SKM-1 (cell line): Measurements from ENCODE around the gene EGFLAM.

Experiments
- DNase-seq: peaks from one replicate; lab custom pipeline; 2025; ENCODE audit not compliant: unreplicated experiment; lab: John Stamatoyannopoulos, UW

The EGFLAM gene

DNA sequence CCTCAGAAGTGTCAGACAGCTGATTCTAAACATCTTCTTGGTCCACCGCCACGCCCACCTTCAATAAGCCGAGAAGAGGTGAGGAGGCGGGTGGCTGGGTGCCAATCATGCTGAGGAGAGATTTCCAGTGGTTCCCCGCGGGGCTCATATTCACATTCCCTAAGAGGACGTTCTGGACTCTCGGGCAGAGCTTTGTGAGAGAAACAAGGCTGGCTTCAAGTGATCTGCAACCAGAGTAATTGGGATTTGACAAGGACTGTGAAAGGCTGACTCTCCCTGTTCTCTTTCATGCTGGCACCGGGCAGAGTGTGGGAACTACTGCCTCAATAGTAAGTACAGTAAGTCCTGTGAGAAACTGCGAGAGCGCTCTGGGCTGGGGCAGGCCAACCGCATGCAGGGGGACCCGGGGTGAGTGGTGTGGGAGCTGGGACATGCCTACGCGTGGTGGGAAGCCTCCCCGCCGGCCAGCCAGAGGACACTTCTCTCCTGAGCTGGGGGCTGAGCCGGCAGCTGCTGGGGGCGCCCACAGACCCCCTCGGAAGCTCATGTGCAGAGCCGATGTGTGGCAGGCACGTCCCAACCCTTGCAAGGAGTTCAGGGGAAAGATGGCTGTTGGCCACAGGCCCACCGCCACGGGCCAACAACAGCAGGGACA is 187.1 kb downstream of the EGFLAM start:
- no peak for DNase-seq

DNA sequence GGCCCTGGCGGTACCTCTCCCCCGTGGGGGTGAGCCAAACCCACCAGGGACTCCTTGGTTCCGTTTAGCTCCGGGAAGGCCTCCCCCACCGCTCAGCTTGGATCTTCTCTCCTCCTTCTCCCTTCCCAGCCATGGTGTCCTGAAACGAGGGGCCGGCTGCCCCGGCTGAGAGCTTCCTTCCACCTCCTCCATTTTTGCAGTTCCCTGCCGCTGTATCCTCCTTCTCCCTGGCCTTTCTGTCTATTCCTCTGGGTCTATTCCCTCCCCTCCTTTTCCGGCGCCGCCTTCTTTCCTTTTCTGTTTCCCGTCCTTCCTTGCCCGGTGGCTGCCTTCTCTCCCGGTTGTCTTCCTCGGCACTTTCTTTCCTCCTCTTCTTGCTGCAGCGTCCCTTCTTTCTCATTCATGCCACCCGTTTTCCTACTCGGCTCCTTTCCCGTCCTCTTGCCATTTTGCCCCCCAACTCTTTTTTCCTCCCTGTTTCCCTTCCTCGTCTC is 187.7 kb downstream of the EGFLAM start:
- no peak for DNase-seq

DNA sequence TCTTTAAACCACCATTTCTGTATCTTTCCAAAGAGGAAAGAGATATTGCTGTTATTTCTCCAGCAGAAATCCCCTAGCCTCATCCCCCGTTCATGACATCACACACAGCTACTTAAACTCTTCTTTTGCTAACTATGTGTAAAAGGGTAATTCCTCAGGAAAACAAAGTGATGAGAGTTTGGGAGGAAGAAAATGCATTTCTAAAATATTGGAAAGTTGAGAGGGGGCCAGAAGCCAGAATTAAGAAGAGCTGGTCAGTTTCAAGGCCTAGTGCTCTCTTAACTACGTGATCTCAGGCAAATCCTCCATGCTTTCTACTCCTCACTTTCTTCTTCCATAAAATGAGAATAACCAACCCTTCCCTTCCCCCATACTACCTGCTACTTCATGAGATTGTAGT is 188.7 kb downstream of the EGFLAM start:
- DNase-seq = no peak

DNA sequence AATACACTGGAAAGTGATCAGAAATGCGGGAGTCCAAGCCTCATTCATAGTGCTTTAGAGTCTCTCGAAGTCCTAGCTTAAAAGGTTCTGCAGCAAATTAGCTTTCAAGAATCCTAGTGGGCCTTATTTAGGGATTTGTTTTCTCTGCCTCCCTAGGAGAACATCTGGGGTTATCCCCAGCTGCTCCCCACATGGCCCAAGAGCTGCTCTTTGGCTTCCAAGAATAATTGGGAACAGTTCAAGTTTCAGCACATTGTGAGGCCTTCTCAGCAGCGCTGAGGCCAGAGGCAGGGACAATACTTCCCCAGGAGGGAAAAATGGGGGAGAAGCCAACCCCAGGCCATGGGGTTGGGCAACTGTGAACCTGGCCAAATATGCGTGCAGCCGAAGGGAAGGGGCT is 189.4 kb downstream of the EGFLAM start:
- no peak for DNase-seq

DNA sequence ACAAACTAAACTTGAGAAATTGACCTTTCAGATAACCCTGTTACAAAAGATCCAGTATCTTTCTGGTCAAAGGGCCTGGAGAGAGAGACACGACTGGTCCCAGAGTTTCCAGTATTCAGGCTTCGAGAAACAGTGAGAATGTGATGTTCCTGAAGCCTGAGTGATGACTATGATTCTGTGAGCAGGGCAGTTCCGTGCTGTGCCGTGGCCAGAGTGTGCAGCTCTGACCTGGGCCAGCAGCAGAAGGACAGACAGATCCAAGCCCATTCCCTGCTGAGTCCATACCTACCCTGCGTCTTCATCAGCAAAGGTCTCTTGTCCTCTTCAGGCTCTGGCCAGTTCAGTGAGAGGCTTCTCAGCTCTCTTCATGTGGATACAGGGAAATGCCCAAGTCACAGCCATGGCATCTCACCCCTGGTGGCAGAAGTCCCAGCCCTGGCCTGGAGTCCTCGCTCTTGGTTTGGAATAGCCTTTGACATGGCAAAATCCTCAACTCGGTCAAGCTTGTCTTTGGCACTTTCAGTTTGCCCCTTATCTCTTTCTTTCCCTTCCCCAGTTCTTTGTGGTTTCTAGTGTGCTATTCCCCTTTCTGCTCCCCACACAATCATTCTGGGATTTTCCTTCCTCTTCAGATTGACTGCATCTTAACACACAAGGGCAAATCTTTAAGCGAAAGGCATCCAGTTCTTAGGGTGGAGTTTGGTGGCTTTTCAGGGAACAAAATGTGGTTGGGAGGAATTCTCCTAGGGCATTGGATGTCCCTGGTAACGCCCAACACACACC is 190.4 kb downstream of the EGFLAM start:
- no peak for DNase-seq

DNA sequence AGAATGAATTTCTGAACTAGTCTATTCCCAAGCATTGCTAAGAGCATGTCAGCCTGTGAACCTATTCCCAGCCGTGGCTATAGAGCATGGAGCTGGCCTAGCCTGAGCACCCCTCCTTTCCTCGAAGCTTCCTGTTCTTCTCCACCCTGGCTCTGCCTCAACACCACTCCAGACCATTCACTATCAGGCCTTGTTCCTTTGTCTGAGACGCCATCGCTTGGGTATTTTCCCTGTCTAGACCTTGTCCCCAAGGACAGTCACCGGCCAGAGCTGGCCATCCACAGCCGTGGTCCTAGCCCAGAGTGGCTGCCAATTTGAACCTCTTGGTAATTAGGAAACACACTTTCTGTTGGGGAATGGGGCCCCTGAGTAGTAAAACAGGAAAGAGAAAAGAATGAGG is 192.3 kb downstream of the EGFLAM start:
- no peak for DNase-seq

DNA sequence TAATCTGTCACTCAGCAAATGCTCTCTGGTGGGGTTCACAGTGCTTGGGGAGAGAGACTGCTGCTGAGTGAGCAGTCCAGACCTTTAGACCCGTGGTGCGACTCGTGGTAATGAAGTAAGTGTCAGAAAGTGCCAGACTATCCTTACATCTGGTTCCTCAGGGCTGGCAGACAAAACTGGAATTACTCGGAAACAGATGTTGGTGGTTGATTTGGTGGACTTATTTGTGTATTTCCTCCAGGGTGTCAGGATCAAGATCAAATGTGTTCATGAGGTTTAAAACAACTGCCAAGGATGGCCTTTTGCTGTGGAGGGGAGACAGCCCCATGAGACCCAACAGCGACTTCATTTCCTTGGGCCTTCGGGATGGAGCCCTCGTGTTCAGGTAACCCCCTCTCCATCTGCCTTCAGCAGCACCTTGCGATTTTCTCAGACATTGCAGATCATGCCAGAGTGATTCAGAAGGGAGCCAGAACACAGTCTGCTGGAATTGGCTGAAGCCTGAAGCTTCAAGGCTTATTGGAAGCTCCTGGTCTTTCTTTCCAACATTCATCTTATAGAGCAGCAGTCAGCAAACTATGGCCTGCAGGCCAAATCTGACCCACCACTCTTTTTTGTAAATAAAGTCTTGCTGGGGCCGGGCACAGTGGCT is 192.8 kb downstream of the EGFLAM start:
- no peak for DNase-seq

DNA sequence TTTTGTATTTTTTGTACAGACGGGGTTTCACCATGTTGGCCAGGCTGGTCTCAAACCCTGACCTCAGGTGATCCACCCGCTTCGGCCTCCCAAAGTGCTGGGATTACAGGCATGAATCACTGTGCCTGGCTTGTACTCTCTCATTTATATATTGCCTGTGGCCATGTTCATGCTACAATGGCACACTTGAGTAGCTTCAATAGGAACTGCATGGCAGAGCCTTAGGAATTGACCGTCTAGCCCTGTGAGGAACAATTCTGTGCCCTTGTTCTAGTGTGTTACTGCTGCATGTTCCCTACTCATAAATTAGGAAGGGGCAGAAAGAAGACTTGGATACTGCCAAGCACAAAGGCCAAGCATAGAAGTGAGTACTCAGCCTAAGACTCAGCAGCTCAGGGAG is 193.8 kb downstream of the EGFLAM start:
- DNase-seq = no peak

DNA sequence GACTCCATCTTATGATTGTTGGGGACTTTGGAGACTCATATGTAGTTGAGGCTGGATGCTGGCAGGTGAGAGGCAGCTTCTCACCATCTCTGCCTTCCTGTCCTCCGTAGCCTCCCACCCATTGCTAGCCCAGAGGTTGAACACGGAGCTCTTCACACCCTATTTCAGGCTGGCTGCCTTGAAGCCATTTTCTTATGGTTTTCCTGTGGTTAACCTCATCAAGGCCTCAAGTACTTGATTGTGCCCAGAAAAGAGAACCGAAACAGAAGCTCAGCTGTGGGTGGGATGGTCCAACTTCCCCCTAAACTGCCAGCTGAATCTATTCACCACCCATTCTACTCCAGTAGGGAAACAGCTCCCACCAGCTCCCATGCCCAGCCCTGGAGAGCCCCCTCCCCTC is 195.1 kb downstream of the EGFLAM start:
- peak; percentile 6 for DNase-seq

DNA sequence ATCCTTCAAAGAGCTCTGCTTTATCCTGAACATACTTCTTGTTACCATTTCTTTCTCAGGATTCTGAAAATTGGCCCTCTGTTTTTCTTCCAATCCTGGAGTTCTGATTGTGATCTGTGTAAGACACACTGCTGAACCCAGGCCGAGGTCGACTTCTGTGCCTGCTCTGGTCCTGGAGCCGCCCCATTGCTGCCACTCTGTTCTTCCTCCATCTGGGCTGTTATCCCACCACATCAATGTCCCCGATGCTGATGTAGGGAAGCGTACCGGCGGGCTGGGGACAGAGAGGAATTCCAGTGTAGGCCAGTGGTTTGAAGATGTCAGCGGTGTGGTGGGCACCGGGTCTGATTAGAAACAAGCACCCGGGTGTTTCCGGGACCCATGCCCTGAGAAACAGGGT is 195.6 kb downstream of the EGFLAM start:
- DNase-seq = no peak

DNA sequence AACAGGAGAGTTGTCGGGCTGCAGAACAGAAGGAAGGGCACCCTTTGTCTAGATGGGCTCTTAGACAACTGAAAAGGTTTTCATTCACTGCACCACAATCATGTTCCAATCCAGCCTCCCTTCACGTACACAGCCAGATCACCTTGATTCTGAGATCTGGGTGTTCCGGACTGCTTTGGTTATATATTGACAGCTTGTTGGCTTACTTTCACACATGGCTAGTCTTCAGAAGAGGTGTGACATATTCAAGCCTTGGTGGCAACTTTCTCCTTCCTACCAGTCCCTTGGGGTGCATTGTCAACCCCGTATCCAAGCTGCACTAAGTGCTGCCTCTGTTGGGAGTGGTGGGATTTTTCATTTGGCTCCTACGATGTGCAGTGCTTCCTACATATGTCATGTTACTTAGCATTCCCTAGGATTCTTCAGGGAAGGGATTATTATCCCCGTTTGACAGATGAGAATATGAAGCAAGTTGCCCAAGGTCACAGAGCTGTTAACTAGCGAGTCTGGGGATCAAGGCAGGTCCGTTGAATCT is 197.5 kb downstream of the EGFLAM start:
- DNase-seq = no peak

DNA sequence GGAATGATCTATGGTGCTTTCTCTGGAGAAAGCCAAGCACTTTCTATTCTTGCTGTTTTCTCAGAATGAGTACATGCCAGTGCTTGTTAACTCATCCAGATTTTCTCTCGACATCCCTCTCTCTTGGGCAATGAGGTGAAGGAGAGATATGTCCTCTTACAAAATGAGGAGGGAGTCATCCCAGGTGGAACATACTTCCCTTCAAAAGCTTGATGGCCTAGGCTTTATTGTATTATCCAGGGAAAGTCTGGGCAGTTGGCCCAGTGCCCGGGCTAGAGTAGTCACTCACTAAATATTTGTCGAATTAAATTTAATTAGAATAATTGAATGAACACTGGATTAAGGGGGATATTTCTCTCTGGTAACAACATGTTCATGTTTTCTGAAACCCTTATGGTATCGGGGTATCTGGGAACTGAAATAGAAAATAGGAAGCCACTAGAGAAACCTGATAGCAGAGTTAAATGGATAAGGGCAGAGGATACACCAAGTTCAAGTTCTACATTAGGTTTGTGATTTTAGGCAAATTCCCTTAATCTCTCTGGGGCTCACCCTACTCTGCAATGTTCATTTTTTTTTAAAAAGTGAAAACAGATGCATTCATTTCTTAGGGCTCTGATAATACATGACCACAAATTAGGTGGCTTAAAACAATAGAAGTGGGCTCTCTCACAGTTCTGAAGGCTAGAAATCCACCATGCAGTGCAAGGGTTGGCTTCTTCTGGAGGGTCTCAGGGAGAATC is 198.5 kb downstream of the EGFLAM start:
- DNase-seq = no peak

DNA sequence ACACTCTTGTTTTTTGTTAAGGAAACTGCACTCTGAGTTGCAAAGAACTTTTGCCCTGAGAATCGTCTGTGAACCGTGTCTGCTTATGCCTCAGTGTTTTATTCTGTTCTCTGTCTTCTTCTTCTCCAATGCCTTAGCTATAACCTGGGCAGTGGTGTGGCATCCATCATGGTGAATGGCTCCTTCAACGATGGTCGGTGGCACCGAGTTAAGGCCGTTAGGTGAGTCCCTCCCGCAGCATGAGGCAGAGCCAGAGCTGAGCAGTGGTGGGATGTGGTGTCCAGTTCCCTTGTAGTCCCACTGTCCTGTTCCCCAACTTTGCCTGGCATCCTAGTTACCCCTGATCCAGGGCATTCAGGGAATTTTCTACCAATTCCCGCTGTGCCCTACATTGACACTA is 199.8 kb downstream of the EGFLAM start:
- DNase-seq = no peak

DNA sequence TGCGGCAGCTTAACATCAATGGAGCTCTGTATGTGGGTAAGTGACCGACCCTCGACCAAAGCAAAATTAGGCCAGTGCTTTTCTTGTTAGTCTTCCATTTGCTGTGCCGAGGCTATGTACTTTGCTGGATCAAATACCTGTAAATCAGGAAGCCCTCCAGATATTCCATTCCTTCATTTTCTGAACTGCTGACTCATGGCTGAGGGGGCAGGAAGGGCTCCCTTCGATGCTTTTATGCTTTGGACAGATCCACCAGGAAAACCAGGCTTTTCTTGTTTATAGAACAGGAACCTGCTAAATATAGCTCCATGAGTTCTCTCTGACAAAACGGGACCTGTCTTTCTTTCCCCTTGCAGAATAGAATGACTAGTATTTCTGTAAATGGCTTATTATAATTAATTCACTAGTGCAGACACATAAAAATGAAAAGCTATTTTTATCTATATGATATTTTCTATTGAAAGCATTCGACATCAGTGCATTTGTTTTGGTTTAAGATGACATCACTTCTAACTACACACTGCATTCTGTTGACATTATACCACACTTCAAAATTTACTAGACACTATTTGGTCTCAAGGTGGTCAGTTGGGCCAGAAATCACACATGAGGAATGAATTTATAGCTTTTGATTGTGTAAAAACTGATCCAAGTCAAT is 204.7 kb downstream of the EGFLAM start:
- no peak for DNase-seq

DNA sequence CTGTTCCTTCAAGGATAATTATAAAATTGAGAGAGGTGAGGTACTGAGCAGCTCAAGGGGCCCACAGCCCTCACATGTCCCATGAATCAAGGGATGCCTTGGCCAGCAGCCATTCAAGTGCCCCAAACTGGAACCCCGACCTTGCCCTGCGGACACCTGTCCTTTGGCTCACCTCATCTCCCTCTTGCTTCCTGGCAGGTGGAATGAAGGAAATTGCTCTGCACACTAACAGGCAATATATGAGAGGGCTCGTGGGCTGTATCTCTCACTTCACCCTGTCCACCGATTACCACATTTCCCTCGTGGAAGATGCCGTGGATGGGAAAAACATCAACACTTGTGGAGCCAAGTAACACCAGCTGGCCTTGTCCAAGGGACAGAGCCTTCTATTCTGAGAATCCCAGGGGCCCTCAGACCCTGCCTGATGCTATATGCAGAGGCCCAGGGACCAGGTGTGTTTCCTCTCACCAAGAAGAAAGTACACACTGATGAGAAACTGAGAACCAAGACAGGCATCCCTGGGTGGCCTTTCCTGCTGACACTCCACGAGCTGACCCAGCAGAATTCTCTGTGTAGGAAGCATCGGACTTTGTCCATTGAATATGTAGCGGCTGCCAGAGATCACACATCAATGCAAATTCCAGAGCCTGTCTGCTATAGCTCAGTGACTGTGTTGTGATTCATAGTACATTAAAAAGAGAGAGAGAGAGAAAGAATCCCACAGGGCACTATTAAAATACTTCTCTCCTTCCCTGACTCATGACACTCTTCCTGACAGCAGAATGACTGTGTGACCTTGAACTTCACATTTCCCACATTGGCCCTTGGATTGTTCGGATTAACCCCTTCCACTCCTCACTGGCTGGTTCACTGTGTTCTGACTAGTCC is 205.5 kb downstream of the EGFLAM start:
- no peak for DNase-seq

DNA sequence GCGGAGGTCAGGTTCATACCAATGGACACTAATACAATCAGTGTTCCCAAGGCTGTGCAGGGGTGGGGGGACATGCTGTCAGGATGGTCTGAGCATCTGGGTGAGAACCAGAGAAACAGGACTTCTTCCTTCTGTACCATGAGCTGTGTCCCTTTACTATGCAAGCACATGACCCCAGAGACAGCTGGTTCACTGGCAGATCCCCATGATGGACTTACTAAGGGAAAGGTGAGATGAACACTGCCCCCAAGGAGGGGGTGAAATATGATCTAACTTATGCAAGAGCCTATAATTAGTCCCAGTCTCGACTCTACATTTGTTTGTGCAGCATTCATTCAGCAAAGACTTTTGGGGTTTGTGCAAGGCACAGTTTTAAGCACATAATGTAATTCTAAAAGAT is 206.7 kb downstream of the EGFLAM start:
- DNase-seq = no peak

DNA sequence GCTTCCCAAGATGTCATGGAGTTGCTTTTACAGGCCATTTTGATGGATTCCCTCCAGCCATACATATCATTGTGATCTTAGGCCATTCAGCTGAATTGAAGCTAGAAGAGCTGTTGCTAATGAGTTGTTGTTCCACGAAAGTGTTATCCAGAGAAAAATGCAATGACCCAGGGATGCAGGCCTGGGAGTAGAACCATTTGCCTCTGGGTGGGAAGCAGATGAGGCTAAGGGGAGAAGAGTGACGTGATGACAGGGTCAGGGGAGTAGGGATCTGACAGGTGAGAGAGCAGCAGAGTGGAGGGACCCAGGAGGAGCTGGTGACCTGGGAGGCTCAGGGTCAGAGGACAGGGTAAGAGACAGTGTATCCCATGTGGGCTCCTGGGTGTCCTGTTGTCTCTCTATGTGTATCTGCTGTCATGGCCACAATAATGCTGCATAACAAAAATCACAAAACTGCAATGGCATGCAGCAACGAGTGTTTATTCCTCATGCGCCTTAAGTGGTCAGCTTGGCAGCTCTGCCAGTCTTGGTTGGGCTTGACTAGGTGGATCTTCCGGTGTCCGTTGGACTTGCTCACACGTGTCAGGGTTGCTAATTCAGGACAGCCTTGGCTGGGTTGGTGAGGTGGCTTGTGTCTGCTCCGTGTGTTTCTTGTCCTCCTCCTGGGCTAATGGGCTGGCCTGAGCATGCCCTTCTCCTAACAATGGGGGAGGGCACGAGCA is 207.5 kb downstream of the EGFLAM start:
- DNase-seq = no peak

DNA sequence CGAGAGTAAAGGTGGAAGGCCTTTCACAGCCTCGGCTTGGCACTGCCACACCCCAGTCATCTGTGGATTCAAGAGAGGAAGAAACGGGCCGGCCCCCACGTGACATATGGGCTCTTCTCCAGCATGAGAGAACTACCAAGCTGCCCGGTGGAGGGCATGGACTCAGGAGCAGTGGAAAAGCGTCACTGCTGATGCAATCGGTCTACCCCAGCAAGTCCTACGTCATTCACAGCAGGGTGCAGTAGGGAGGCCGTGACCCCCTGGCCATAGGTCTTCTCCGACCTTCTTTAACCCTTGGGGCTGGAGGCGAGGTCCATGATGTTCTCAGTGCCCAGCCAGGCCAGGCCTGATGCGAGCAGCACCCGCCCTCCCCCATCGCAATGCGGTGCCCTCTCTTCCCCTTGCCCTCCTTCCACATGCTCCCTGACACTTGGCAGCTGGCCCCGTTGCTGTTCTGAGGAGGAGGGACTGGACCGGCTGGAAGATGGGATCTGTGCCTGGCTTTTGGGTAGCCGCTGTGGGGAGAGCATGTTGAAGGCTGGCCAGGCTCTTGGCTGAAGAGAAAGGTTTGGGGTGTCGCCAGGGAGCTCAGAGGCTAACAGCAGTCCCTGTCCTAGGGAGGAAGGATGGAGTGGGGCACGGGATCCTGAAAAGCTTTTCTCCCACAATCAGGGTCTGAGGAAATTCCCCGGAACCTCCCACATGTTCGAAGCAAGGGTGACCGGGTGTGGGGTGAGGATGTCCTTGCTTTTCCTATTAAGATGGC is 208.2 kb downstream of the EGFLAM start:
- DNase-seq = no peak
